SK-N-SH (cell line): Measurements from ENCODE around the gene MRPL21. TPM values are rescaled to one million over a fixed set of nuclear protein-coding genes. Genes with fewer than 3 reads are reported as not detected.

Experiments
- CTCF ChIA-PET: fragments of 300-600, 350-600 bp; formaldehyde crosslinking; extraction: SDS; loops from one replicate; lab custom pipeline; 2021; lab: Yijun Ruan, JAX
- POLR2A ChIA-PET: fragments of 350-600 bp; sonication (Branson Sonifier 250); formaldehyde crosslinking; extraction: SDS; loops from one replicate; lab custom pipeline; 2020; ENCODE audit warnings: antibody characterized with exemption, inconsistent platforms; lab: Yijun Ruan, JAX
- DNase-seq: peaks from one replicate; pipeline ENCODE4 v3.0.0; 2012
- H2AFZ ChIP-seq: fragments of 200-600 bp; sonication (generic); 2 replicates; pipeline ENCODE4 v1.8.1; 2016; ENCODE audit warnings: antibody characterized with exemption, mild to moderate bottlenecking, low read depth
- H3F3A ChIP-seq: fragments of 200-600 bp; sonication (generic); replicated peaks from 2 replicates; pipeline ENCODE3; 2016; ENCODE audit warnings: antibody characterized with exemption, mild to moderate bottlenecking; ENCODE audit not compliant: insufficient read depth
- H3K27ac ChIP-seq, 2 experiments: fragments of 200-500 bp in 1 of 2; fragments of 200-600 bp in 1 of 2; sonication (Bioruptor generic) in 1 of 2; sonication (generic), shearing (Covaris generic) in 1 of 2; 2 replicates each; pipeline versions ENCODE4 v1.5.1 to v1.6.1; 2014 to 2016; ENCODE audit warnings: low read depth in 2 of 2, inconsistent platforms in 1 of 2, low read length in 1 of 2, mild to moderate bottlenecking in 1 of 2, mixed read lengths in 1 of 2
- H3K27me3 ChIP-seq: fragments of 200-600 bp; sonication (generic), shearing (Covaris generic); 2 replicates; pipeline ENCODE4 v1.6.1; 2016; ENCODE audit warnings: mixed run types; ENCODE audit not compliant: insufficient read depth
- H3K36me3 ChIP-seq, 2 experiments: fragments of 200-500 bp in 1 of 2; fragments of 200-600 bp in 1 of 2; sonication (Bioruptor generic) in 1 of 2; sonication (generic) in 1 of 2; replicated peaks in 1 of 2; 2 replicates each; pipeline versions ENCODE3 to v1.5.1; 2014 to 2016; ENCODE audit warnings: low read length in 1 of 2, mild to moderate bottlenecking in 1 of 2; ENCODE audit not compliant: insufficient read depth in 2 of 2, control insufficient read depth in 1 of 2
- H3K4me1 ChIP-seq, 2 experiments: fragments of 200-500 bp in 1 of 2; fragments of 200-600 bp in 1 of 2; sonication (Bioruptor generic) in 1 of 2; sonication (generic), shearing (Covaris generic) in 1 of 2; 2 replicates each; pipeline versions ENCODE4 v1.5.1 to v1.6.1; 2014 to 2016; ENCODE audit warnings: low read depth in 1 of 2, low read length in 1 of 2, mixed run types in 1 of 2; ENCODE audit not compliant: insufficient read depth in 2 of 2, control insufficient read depth in 1 of 2
- H3K4me2 ChIP-seq: fragments of 200-600 bp; sonication (generic), shearing (Covaris generic); 2 replicates; pipeline ENCODE4 v1.6.1; 2017; ENCODE audit warnings: mixed run types
- H3K4me3 ChIP-seq, 2 experiments: fragments of 200-500 bp in 1 of 2; fragments of 200-600 bp in 1 of 2; sonication (Bioruptor generic) in 1 of 2; sonication (generic), shearing (Covaris generic) in 1 of 2; 2 replicates each; pipeline versions ENCODE4 v1.5.1 to v1.8.1; 2014 to 2016; ENCODE audit warnings: low read depth in 2 of 2, inconsistent platforms in 1 of 2, low read length in 1 of 2, mild to moderate bottlenecking in 1 of 2, mixed read lengths in 1 of 2, moderate library complexity in 1 of 2
- H3K79me2 ChIP-seq: fragments of 200-600 bp; sonication (generic); 2 replicates; pipeline ENCODE4 v1.8.1; 2017; ENCODE audit warnings: mild to moderate bottlenecking; ENCODE audit not compliant: insufficient read depth
- H3K9ac ChIP-seq: fragments of 200-600 bp; sonication (generic); 2 replicates; pipeline ENCODE4 v1.6.1; 2017; ENCODE audit warnings: mixed run types
- H3K9me2 ChIP-seq: fragments of 200-600 bp; sonication (generic); 2 replicates; pipeline ENCODE4 v1.6.1; 2017; ENCODE audit warnings: mixed run types
- H3K9me3 ChIP-seq: fragments of 200-600 bp; sonication (generic); 2 replicates; pipeline ENCODE4 v1.6.1; 2017; ENCODE audit warnings: mixed run types, mild to moderate bottlenecking, moderate library complexity
- H4K20me1 ChIP-seq: fragments of 200-600 bp; sonication (generic); 2 replicates; pipeline ENCODE4 v1.6.1; 2017; ENCODE audit warnings: mild to moderate bottlenecking, mixed run types; ENCODE audit not compliant: insufficient read depth
- CTCF ChIP-seq: fragments of 200-600 bp; sonication (generic); IDR thresholded peaks from 2 replicates; pipeline ENCODE4 v1.6.1; 2017; ENCODE audit warnings: antibody characterized with exemption, mild to moderate bottlenecking, moderate library complexity
- ELF1 ChIP-seq: IDR thresholded peaks from 2 replicates; pipeline ENCODE4 v1.4.0; 2012
- EZH2phosphoT487 ChIP-seq: fragments of 200-600 bp; sonication (generic); IDR thresholded peaks from 2 replicates; pipeline ENCODE4 v1.6.1; 2017; ENCODE audit warnings: low read depth, mixed run types, mild to moderate bottlenecking, antibody characterized with exemption, moderate library complexity, borderline replicate concordance
- FOXJ3 ChIP-seq: sonication (generic); formaldehyde crosslinking; IDR thresholded peaks from 2 replicates; pipeline ENCODE4 v1.5.1; 2020; ENCODE audit warnings: mild to moderate bottlenecking, missing genetic modification reagents
- GABPA ChIP-seq: IDR thresholded peaks from 2 replicates; pipeline ENCODE4 v1.4.0; 2012; ENCODE audit warnings: low read depth, mild to moderate bottlenecking
- GATA2 ChIP-seq: sonication (generic); formaldehyde crosslinking; IDR thresholded peaks from 2 replicates; pipeline ENCODE4 v1.5.0; 2020; ENCODE audit warnings: mild to moderate bottlenecking, missing genetic modification reagents
- IRF3 ChIP-seq: fragments of 150-350 bp; IDR thresholded peaks from 2 replicates; pipeline ENCODE4 v1.6.1; 2016; ENCODE audit warnings: mild to moderate bottlenecking, low read depth, low read length
- MEF2A ChIP-seq: IDR thresholded peaks from 2 replicates; pipeline ENCODE4 v1.4.0; 2012; ENCODE audit warnings: low read depth, borderline replicate concordance
- MXI1 ChIP-seq: IDR thresholded peaks from 2 replicates; pipeline ENCODE4 v1.6.1; 2012; ENCODE audit warnings: mild to moderate bottlenecking, low read depth, low read length, improper control_type of control experiment
- NRF1 ChIP-seq: IDR thresholded peaks from 2 replicates; pipeline ENCODE4 v1.6.1; 2012; ENCODE audit warnings: low read depth, mild to moderate bottlenecking, low read length
- POLR2AphosphoS5 ChIP-seq: IDR thresholded peaks from 2 replicates; pipeline ENCODE4 v1.6.1; 2012; ENCODE audit warnings: low read depth, low read length
- SIN3A ChIP-seq: IDR thresholded peaks from 2 replicates; pipeline ENCODE4 v1.6.1; 2012; ENCODE audit warnings: low read depth, mild to moderate bottlenecking, low read length, moderate library complexity, borderline replicate concordance
- SMC3 ChIP-seq: IDR thresholded peaks from 2 replicates; pipeline ENCODE4 v1.6.1; 2012; ENCODE audit warnings: low read depth, low read length, improper control_type of control experiment
- TCF12 ChIP-seq: IDR thresholded peaks from 2 replicates; pipeline ENCODE4 v1.4.0; 2012
- TEAD4 ChIP-seq: IDR thresholded peaks from 2 replicates; pipeline ENCODE4 v1.4.0; 2012; ENCODE audit warnings: mild to moderate bottlenecking, borderline replicate concordance; ENCODE audit not compliant: insufficient read depth
- WGBS: methylation state at CpG from one replicate; pipeline ENCODE4 v1.1.6; 2017; ENCODE audit warnings: low lambda C conversion rate; 5-methylcytosine and 5-hydroxymethylcytosine counted together
- polyA plus RNA-seq, 3 experiments: library from polyadenylated mRNA; depleted of rRNA; stranded (reverse); fragments of >200 nt; gene quantifications; 2 replicates each; pipeline ENCODE4 v1.2.3, GENCODE V29; 2012

The MRPL21 gene
- polyA plus RNA-seq, 1 of the 3 experiments (the other 2 are of a cell fraction) = 125 TPM

- H3K36me3 ChIP-seq = no peaks in the 10 kb centered on the region
- peaks cover 14% of the 10 kb centered on the region for H3K27me3 ChIP-seq
- H3K4me1 ChIP-seq = no peaks in the 10 kb centered on the region
- peak; percentile 75 for DNase-seq
- 62% methylated on average over 17 of the region's 62 CpGs for whole genome bisulfite sequencing
- no peaks in the 10 kb centered on the region for H3K9me2 ChIP-seq
- no peak overlapping the region for H3K4me2 ChIP-seq
- no peaks in the 10 kb centered on the region for H3F3A ChIP-seq
- H2AFZ ChIP-seq = no peak overlapping the region
- no peaks in the 10 kb centered on the region for H4K20me1 ChIP-seq
- H3K9ac ChIP-seq = no peak overlapping the region
- H3K79me2 ChIP-seq = no peaks in the 10 kb centered on the region
- TF ChIP-seq ELF1 = no peak
- TF ChIP-seq SMC3 = no peak
- no peak for TF ChIP-seq NRF1
- no peak for TF ChIP-seq CTCF
- no peak for TF ChIP-seq TEAD4
- no peak for TF ChIP-seq GATA2
- no peak for TF ChIP-seq SIN3A
- no peak for TF ChIP-seq TCF12
- TF ChIP-seq POLR2AphosphoS5 = no peak
- no peak for TF ChIP-seq IRF3
- no peak for TF ChIP-seq MEF2A
- TF ChIP-seq MXI1 = no peak
- TF ChIP-seq FOXJ3 (CRISPR knock-in tag) = no peak
- TF ChIP-seq GABPA = no peak
- POLR2A ChIA-PET = no interaction called here
- no peak overlapping the region for H3K27ac ChIP-seq
- CTCF ChIA-PET = interaction anchor here (0.6 to 0.7 kb wide), 2 partner anchors 14 to 144 kb away, joined by 3 read pairs; partner anchors contain the start of gene CPT1A
- H3K4me3 ChIP-seq = peak overlapping the region in 1 of 2 experiments; percentile 14; a peak in 1 of 4 replicates
- H3K9me3 ChIP-seq = no peaks in the 10 kb centered on the region
Measured at GRCh38 chr11:68855205-68855981, 48.2 kb downstream of the MRPL21 start.

- no peak overlapping the region for H3K4me2 ChIP-seq
- no peak for TF ChIP-seq EZH2phosphoT487
- DNase-seq = peak; percentile 58
- H2AFZ ChIP-seq = no peak overlapping the region
- peaks cover 14% of the 10 kb centered on the region for H3K27me3 ChIP-seq
- ChIA-PET POLR2A (no interaction called here), CTCF (interaction anchor here (0.7 kb wide), 1 partner anchor 145 kb away, joined by 3 read pairs; no protein-coding TSS in a partner anchor)
- no peak overlapping the region for H3K9ac ChIP-seq
- H4K20me1 ChIP-seq = no peaks in the 10 kb centered on the region
- no peaks in the 10 kb centered on the region for H3K9me2 ChIP-seq
- H3K36me3 ChIP-seq = no peaks in the 10 kb centered on the region
- no peaks in the 10 kb centered on the region for H3K4me1 ChIP-seq
- no peaks in the 10 kb centered on the region for H3K9me3 ChIP-seq
- no peak overlapping the region for H3K27ac ChIP-seq
- no peak overlapping the region for H3K4me3 ChIP-seq
- 59% methylated on average over 26 of the region's 42 CpGs for whole genome bisulfite sequencing
- no peaks in the 10 kb centered on the region for H3F3A ChIP-seq
- no peaks in the 10 kb centered on the region for H3K79me2 ChIP-seq
Measured at GRCh38 chr11:68854273-68854958, 49.2 kb downstream of the MRPL21 start.
